ENCODE measurements around the gene SLC35F4.

SLC35F4 gene

GRCh38 chr14:57578801-57579200 lies 287.1 kb downstream of the SLC35F4 start:
- Histone ChIP-seq H3K4me3 (ENCODE audit: low read length in 2 of 2) (no peak overlapping the region), H3K4me1 (ENCODE audit: control insufficient read depth, insufficient read depth, low read length) (no peaks in the 10 kb centered on the region), H3K27me3 (ENCODE audit: control insufficient read depth in 1 of 2, insufficient read depth in 2 of 2, low read length in 2 of 2) (no peaks in the 10 kb centered on the region), H3K36me3 (ENCODE audit: control insufficient read depth in 2 of 2, insufficient read depth in 2 of 2, low read length in 2 of 2) (no peaks in the 10 kb centered on the region), H3K9ac (ENCODE audit: low read length in 2 of 2) (no peak overlapping the region), H3K9me3 (ENCODE audit: control insufficient read depth in 2 of 2, low read length in 2 of 2) (no peaks in the 10 kb centered on the region), H3K27ac (ENCODE audit: low read length) (no peak overlapping the region)

- H3K27me3 ChIP-seq (ENCODE audit: control insufficient read depth in 1 of 2, insufficient read depth in 2 of 2, low read length in 2 of 2) = no peaks in the 10 kb centered on the region
- H3K36me3 ChIP-seq (ENCODE audit: control insufficient read depth in 2 of 2, insufficient read depth in 2 of 2, low read length in 2 of 2) = no peaks in the 10 kb centered on the region
- no peak overlapping the region for H3K4me3 ChIP-seq (ENCODE audit: low read length in 2 of 2)
- no peak overlapping the region for H3K27ac ChIP-seq (ENCODE audit: low read length)
- no peaks in the 10 kb centered on the region for H3K4me1 ChIP-seq (ENCODE audit: control insufficient read depth, insufficient read depth, low read length)
- H3K9me3 ChIP-seq (ENCODE audit: control insufficient read depth in 2 of 2, low read length in 2 of 2) = no peaks in the 10 kb centered on the region
- no peak overlapping the region for H3K9ac ChIP-seq (ENCODE audit: low read length in 2 of 2)
Observed at GRCh38 chr14:57576498-57576897, 289.4 kb downstream of the SLC35F4 start.

GRCh38 chr14:57575482-57575881 lies 290.4 kb downstream of the SLC35F4 start:
- Histone ChIP-seq H3K27ac (ENCODE audit: low read length) (no peak overlapping the region), H3K9ac (ENCODE audit: low read length in 2 of 2) (no peak overlapping the region), H3K4me1 (ENCODE audit: control insufficient read depth, insufficient read depth, low read length) (no peaks in the 10 kb centered on the region), H3K36me3 (ENCODE audit: control insufficient read depth in 2 of 2, insufficient read depth in 2 of 2, low read length in 2 of 2) (no peaks in the 10 kb centered on the region), H3K9me3 (ENCODE audit: control insufficient read depth in 2 of 2, low read length in 2 of 2) (no peaks in the 10 kb centered on the region), H3K27me3 (ENCODE audit: control insufficient read depth in 1 of 2, insufficient read depth in 2 of 2, low read length in 2 of 2) (no peaks in the 10 kb centered on the region), H3K4me3 (ENCODE audit: low read length in 2 of 2) (no peak overlapping the region)

- no peak overlapping the region for H3K9ac ChIP-seq (ENCODE audit: low read length in 2 of 2)
- H3K36me3 ChIP-seq (ENCODE audit: control insufficient read depth in 2 of 2, insufficient read depth in 2 of 2, low read length in 2 of 2) = no peaks in the 10 kb centered on the region
- no peaks in the 10 kb centered on the region for H3K27me3 ChIP-seq (ENCODE audit: control insufficient read depth in 1 of 2, insufficient read depth in 2 of 2, low read length in 2 of 2)
- H3K4me3 ChIP-seq (ENCODE audit: low read length in 2 of 2) = no peak overlapping the region
- no peaks in the 10 kb centered on the region for H3K9me3 ChIP-seq (ENCODE audit: control insufficient read depth in 2 of 2, low read length in 2 of 2)
- no peaks in the 10 kb centered on the region for H3K4me1 ChIP-seq (ENCODE audit: control insufficient read depth, insufficient read depth, low read length)
- no peak overlapping the region for H3K27ac ChIP-seq (ENCODE audit: low read length)
Observed at GRCh38 chr14:57574617-57575288, 291.1 kb downstream of the SLC35F4 start.

- Histone ChIP-seq H3K9ac (ENCODE audit: low read length in 2 of 2) (no peak overlapping the region), H3K9me3 (ENCODE audit: control insufficient read depth in 2 of 2, low read length in 2 of 2) (no peaks in the 10 kb centered on the region), H3K27me3 (ENCODE audit: control insufficient read depth in 1 of 2, insufficient read depth in 2 of 2, low read length in 2 of 2) (no peaks in the 10 kb centered on the region), H3K36me3 (ENCODE audit: control insufficient read depth in 2 of 2, insufficient read depth in 2 of 2, low read length in 2 of 2) (no peaks in the 10 kb centered on the region), H3K4me1 (ENCODE audit: control insufficient read depth, insufficient read depth, low read length) (no peaks in the 10 kb centered on the region), H3K4me3 (ENCODE audit: low read length in 2 of 2) (no peak overlapping the region), H3K27ac (ENCODE audit: low read length) (no peak overlapping the region)
Observed at GRCh38 chr14:57573173-57573572, 292.7 kb downstream of the SLC35F4 start.

- no peak overlapping the region for H3K4me3 ChIP-seq (ENCODE audit: low read length in 2 of 2)
- no peak overlapping the region for H3K9ac ChIP-seq (ENCODE audit: low read length in 2 of 2)
- H3K36me3 ChIP-seq (ENCODE audit: control insufficient read depth in 2 of 2, insufficient read depth in 2 of 2, low read length in 2 of 2) = no peaks in the 10 kb centered on the region
- no peak overlapping the region for H3K27ac ChIP-seq (ENCODE audit: low read length)
- H3K4me1 ChIP-seq (ENCODE audit: control insufficient read depth, insufficient read depth, low read length) = no peaks in the 10 kb centered on the region
- no peaks in the 10 kb centered on the region for H3K27me3 ChIP-seq (ENCODE audit: control insufficient read depth in 1 of 2, insufficient read depth in 2 of 2, low read length in 2 of 2)
- no peaks in the 10 kb centered on the region for H3K9me3 ChIP-seq (ENCODE audit: control insufficient read depth in 2 of 2, low read length in 2 of 2)
Observed at GRCh38 chr14:57568554-57568953, 297.3 kb downstream of the SLC35F4 start.

GRCh38 chr14:57567220-57567619 lies 298.7 kb downstream of the SLC35F4 start:
- Histone ChIP-seq H3K27me3 (ENCODE audit: control insufficient read depth in 1 of 2, insufficient read depth in 2 of 2, low read length in 2 of 2) (no peaks in the 10 kb centered on the region), H3K4me1 (ENCODE audit: control insufficient read depth, insufficient read depth, low read length) (no peaks in the 10 kb centered on the region), H3K9me3 (ENCODE audit: control insufficient read depth in 2 of 2, low read length in 2 of 2) (no peaks in the 10 kb centered on the region), H3K4me3 (ENCODE audit: low read length in 2 of 2) (no peak overlapping the region), H3K9ac (ENCODE audit: low read length in 2 of 2) (no peak overlapping the region), H3K36me3 (ENCODE audit: control insufficient read depth in 2 of 2, insufficient read depth in 2 of 2, low read length in 2 of 2) (no peaks in the 10 kb centered on the region), H3K27ac (ENCODE audit: low read length) (no peak overlapping the region)

GRCh38 chr14:57560681-57561080 lies 305.2 kb downstream of the SLC35F4 start:
- Histone ChIP-seq H3K9me3 (ENCODE audit: control insufficient read depth in 2 of 2, low read length in 2 of 2) (no peaks in the 10 kb centered on the region), H3K36me3 (ENCODE audit: control insufficient read depth in 2 of 2, insufficient read depth in 2 of 2, low read length in 2 of 2) (no peaks in the 10 kb centered on the region), H3K9ac (ENCODE audit: low read length in 2 of 2) (no peak overlapping the region), H3K27me3 (ENCODE audit: control insufficient read depth in 1 of 2, insufficient read depth in 2 of 2, low read length in 2 of 2) (no peaks in the 10 kb centered on the region), H3K4me1 (ENCODE audit: control insufficient read depth, insufficient read depth, low read length) (no peaks in the 10 kb centered on the region), H3K4me3 (ENCODE audit: low read length in 2 of 2) (no peak overlapping the region), H3K27ac (ENCODE audit: low read length) (no peak overlapping the region)

GRCh38 chr14:57559576-57559975 lies 306.3 kb downstream of the SLC35F4 start:
- no peak overlapping the region for H3K4me3 ChIP-seq (ENCODE audit: low read length in 2 of 2)
- H3K9me3 ChIP-seq (ENCODE audit: control insufficient read depth in 2 of 2, low read length in 2 of 2) = peaks cover 0 to under 1% of the 10 kb centered on the region in 2 donors
- H3K27ac ChIP-seq (ENCODE audit: low read length) = no peak overlapping the region
- no peaks in the 10 kb centered on the region for H3K4me1 ChIP-seq (ENCODE audit: control insufficient read depth, insufficient read depth, low read length)
- no peaks in the 10 kb centered on the region for H3K27me3 ChIP-seq (ENCODE audit: control insufficient read depth in 1 of 2, insufficient read depth in 2 of 2, low read length in 2 of 2)
- H3K9ac ChIP-seq (ENCODE audit: low read length in 2 of 2) = no peak overlapping the region
- H3K36me3 ChIP-seq (ENCODE audit: control insufficient read depth in 2 of 2, insufficient read depth in 2 of 2, low read length in 2 of 2) = no peaks in the 10 kb centered on the region

GRCh38 chr14:57549765-57550420 lies 316.0 kb downstream of the SLC35F4 start:
- Histone ChIP-seq H3K27ac (ENCODE audit: low read length) (no peak overlapping the region), H3K9me3 (ENCODE audit: control insufficient read depth in 2 of 2, low read length in 2 of 2) (peaks cover 6 to 10% of the 10 kb centered on the region in 2 donors), H3K27me3 (ENCODE audit: control insufficient read depth in 1 of 2, insufficient read depth in 2 of 2, low read length in 2 of 2) (no peaks in the 10 kb centered on the region), H3K4me1 (ENCODE audit: control insufficient read depth, insufficient read depth, low read length) (no peaks in the 10 kb centered on the region), H3K9ac (ENCODE audit: low read length in 2 of 2) (no peak overlapping the region), H3K4me3 (ENCODE audit: low read length in 2 of 2) (no peak overlapping the region), H3K36me3 (ENCODE audit: control insufficient read depth in 2 of 2, insufficient read depth in 2 of 2, low read length in 2 of 2) (no peaks in the 10 kb centered on the region)

GRCh38 chr14:57549016-57549564 lies 316.8 kb downstream of the SLC35F4 start:
- H3K36me3 ChIP-seq (ENCODE audit: control insufficient read depth in 2 of 2, insufficient read depth in 2 of 2, low read length in 2 of 2) = no peaks in the 10 kb centered on the region
- no peak overlapping the region for H3K9ac ChIP-seq (ENCODE audit: low read length in 2 of 2)
- no peaks in the 10 kb centered on the region for H3K27me3 ChIP-seq (ENCODE audit: control insufficient read depth in 1 of 2, insufficient read depth in 2 of 2, low read length in 2 of 2)
- no peak overlapping the region for H3K4me3 ChIP-seq (ENCODE audit: low read length in 2 of 2)
- peaks cover 2 to 6% of the 10 kb centered on the region in 2 donors for H3K9me3 ChIP-seq (ENCODE audit: control insufficient read depth in 2 of 2, low read length in 2 of 2)
- H3K4me1 ChIP-seq (ENCODE audit: control insufficient read depth, insufficient read depth, low read length) = no peaks in the 10 kb centered on the region
- no peak overlapping the region for H3K27ac ChIP-seq (ENCODE audit: low read length)
